Stimulated activated CD4-positive, alpha-beta T cell treated with anti-CD3 and anti-CD28 coated beads, Interleukin-15, amount 100 ng/mL, for 48 hours (primary cell): Measurements from ENCODE around the gene SLC27A3.
A peak's percentile ranks its signal among the peaks of the same experiment; 100 is the strongest.

Experiments used
- DNase-seq, 2 donors: peaks; one replicate each; pipeline ENCODE4 v3.0.0-alpha.2; 2020; ENCODE audit warnings: low read depth in 2 of 2

Gene SLC27A3

GRCh38 chr1:153798468-153798780, 23.2 kb downstream of the SLC27A3 start:
- DNase-seq, result no peak

- no peak for DNase-seq
Measured at GRCh38 chr1:153799016-153799415, 23.8 kb downstream of the SLC27A3 start.

DNA sequence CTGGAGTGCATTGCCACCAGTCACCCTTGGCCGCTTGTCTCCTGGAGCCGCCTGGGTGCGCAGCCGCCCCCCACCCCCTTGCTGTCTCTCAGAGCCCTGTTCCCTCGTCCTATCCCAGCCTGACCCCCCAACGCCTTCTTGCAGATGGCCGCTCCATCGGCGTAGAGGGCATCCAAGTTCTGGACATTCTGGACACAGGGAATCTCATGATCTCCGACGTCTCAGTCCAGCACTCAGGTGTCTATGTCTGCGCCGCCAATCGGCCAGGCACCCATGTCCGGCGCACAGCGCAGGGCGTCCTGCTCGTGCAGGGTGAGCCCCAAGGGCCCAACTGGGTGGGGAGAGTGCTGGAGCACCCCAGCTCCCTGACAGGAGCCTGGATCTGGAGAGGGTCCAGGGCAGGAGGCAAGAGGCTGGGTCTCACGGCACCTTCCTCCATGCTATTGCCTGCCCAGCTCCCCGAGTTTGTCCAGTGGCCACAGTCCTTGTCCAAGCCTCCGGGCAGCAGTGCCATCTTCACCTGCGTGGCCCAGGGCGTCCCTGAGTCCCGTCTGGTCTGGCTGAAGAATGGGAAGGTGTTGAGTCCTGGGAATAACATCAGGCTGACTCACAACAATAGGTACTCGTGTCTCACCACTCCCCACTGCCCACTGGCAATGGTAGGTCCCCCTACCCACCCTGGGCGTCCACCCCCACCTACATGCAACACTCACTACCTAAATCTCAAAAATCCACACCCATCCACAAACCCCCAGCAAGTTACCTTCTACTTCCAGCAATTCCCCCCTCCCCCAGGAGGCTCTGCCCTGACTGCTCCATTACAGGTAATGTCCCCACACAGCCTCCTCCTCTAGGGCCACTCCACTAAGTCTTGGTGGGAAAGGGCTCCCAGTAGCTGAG, 24.6 kb downstream of the SLC27A3 start:
- no peak for DNase-seq

DNA sequence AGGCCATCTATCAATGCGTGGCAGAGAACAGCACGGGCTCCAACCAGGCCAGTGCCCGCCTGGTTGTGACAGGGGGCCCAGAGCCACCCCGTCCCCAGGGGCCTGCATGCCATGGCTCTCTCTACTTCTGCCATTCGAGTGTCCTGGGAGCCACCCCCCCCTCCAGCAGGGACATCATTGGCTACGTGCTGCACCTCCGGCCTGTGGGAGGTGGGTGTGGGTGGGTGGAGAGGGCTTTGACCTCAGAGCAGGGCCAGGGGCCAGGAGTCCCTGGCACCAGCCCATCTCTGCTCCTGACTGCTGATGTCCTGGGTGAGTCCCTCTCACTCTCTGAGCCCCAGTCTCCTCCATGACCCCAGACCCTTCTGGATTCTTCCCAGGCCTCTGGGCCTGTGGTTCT, 25.3 kb downstream of the SLC27A3 start:
- DNase-seq, result no peak

DNA sequence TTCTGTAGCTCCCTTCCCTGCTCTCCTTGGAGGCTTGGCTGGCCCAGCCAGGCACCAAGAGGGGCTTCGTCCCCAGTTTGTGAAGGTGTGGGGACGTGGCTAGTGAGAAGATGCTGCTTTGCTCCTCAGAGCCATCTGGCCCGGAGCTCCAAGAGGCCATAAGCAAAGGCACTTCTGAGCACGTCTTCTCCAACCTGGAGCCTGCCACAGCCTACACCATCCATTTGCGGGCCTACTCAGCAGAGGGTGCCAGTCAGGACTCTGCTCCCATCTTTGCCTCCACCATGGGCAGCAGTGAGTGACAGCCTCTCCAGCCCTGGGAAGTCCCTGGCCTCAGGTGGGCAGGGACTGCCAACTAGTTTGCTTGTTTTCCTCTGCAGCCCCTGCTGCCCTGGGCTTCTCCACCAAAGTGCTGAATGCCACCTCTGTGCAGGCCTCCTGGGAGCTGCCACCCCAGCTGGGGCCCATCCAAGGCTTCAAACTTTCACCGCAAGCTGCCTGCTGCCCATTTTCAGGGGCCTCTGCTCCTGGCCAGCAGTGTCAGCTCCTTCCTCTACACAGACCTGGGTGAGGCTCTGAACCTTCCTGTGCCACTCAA, 25.9 kb downstream of the SLC27A3 start:
- no peak for DNase-seq

GRCh38 chr1:153801786-153802697, 26.8 kb downstream of the SLC27A3 start:
- no peak for DNase-seq

DNA sequence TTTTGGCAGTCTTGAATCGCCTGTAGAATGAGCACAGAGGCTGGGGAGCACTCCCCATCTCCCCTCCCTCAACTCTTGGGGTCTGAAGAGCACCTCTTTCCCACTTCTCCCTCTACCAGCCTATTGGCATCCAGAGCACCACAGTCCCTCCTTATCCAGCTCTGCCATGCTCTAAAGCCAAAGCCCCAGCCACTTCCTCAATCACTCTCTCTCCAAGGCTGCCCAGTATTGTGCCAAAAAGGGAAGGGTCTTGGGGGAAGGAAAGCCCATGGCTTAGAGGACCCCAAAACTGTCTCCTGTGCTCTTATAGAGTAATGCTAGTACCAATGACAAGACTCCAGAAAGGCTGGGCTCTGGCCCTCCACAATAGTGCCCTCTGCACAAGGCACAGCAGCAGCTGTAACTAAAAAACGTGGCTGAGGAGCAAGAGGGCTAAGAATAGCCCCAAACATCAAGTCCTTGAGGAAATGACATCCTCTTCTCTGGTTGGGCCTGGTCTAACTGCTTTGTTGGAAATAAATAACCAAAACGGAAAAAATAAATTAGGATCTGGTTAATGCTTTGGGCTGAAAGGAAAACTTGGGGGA, 28.4 kb downstream of the SLC27A3 start:
- DNase-seq, result no peak

GRCh38 chr1:153804112-153804511, 28.9 kb downstream of the SLC27A3 start:
- no peak for DNase-seq

DNA sequence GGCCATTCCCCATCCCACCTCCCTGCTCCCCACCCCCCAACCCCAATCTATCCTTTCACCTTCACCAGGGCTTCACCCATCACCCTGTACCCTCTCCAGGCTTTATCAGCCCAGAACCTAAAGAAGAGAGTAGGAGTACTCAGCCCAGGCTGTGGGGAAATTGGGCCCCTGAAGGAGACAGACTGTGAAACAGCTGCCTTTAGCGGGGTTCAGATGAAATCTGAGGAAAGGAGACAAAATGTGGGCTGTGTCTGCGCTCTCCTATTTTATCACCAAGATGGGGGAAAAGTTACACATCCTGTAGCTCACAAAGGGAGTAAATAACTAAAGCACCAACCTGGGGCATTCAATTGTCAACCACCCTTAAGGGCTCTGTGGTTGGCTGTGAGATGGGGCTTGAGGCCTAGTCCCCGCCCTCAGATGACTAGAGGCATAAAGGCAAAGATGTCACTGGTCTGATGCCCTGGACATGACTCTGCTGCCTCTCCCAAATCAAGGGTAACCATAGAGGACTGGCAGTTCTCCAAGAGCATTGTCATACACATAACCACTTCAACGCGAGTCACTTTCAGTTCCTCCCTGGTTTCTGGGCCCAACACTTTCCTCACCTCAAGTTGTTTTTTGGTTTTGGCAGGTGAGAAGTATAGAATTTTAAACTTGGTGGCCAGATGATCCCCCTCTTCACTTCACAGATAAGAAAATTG, 30.0 kb downstream of the SLC27A3 start:
- DNase-seq, result peak; percentile 67 to 70

- no peak for DNase-seq
Measured at GRCh38 chr1:153805886-153806719, 30.9 kb downstream of the SLC27A3 start.

DNA sequence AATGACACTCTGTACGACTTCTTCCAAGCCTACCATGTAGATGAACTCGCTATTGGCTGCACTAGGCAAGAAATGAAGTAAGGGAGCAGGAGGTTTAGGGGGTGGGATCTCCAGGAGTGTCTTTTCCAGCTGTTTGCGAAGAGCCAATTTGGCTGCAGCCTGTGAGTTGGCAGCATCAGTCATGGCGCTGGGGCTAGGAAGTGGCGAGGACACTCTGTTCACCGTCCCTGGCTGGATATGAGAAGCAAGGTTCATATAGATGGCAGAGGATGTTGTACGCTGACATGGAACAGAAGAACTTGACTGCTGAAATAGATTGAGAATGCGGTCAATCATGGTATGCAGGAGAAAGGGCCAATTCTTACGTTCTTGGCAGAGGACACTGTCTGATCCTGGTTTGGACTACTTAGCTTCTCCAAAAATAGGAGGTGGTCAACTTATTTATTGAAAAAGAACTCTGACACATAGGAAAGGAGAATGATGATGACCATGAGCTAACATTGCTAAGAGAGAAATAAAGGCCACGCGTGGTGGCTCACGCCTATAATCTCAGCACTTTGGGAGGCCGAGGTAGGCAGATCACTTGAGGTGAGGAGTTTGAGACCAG, 41.2 kb downstream of the SLC27A3 start:
- DNase-seq, result no peak

- DNase-seq, result no peak
Measured at GRCh38 chr1:153818876-153819275, 43.7 kb downstream of the SLC27A3 start.

DNA sequence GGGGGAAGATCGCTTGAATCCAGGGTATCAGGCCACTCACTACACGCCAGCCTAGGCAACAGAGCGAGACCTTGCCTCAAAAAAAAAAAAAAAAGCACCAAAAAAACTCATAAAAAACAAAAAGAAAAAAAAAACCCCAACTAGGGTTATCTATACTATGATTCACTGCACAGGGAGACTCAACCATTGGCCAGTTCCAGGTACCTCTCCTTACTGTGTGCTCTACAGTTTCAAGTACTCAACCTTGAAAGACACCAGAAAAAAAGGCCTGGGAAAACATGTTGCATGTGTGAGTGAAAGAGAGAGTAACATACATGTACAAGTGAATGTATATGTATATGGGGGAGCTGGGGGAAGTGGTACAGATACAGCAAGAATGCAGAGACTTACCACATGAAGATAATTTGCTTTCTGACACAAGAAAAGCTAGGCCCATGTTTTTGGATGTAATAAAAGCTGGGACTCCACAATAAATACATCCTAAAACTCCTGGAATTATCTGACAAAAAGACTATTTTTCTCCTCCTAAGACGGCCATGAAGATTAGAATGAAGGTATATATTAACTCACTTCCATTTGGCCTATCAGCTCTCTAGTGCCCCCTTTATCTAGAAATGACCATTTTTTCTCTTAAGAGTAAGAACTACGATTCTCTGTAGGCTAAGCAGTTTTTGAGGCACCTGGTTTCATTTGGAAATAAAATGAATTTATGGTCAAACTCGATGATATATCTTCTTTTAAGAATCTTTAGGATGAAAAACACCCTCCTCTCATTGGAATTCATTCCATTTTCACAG, 52.2 kb downstream of the SLC27A3 start:
- no peak for DNase-seq
